Mammary epithelial cell (primary cell): ENCODE data around the gene PCF11.

Experiments used
- EZH2 ChIP-seq: IDR thresholded peaks from 2 replicates; pipeline ENCODE4 v1.6.1; 2012; ENCODE audit warnings: low read length, inconsistent platforms, borderline replicate concordance
- TF ChIP-seq, protein P1 (sequence below), 2 donors: IDR thresholded peaks in 1 of 2; conservative IDR thresholded peaks in 1 of 2; 2 replicates each; pipeline ENCODE4 v1.5.1; 2011 to 2012; ENCODE audit warnings: inconsistent platforms in 2 of 2, low read length in 2 of 2, mild to moderate bottlenecking in 2 of 2, control low read depth in 1 of 2, low read depth in 1 of 2; ENCODE audit not compliant: insufficient read depth in 1 of 2; ENCODE audit errors: extremely low read depth in 1 of 2

- TF ChIP-seq, protein P1, sequence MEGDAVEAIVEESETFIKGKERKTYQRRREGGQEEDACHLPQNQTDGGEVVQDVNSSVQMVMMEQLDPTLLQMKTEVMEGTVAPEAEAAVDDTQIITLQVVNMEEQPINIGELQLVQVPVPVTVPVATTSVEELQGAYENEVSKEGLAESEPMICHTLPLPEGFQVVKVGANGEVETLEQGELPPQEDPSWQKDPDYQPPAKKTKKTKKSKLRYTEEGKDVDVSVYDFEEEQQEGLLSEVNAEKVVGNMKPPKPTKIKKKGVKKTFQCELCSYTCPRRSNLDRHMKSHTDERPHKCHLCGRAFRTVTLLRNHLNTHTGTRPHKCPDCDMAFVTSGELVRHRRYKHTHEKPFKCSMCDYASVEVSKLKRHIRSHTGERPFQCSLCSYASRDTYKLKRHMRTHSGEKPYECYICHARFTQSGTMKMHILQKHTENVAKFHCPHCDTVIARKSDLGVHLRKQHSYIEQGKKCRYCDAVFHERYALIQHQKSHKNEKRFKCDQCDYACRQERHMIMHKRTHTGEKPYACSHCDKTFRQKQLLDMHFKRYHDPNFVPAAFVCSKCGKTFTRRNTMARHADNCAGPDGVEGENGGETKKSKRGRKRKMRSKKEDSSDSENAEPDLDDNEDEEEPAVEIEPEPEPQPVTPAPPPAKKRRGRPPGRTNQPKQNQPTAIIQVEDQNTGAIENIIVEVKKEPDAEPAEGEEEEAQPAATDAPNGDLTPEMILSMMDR (conservative IDR thresholded peaks at IDR 0.05 in 1 of 2, IDR thresholded peaks at IDR 0.05 in 1 of 2; ENCODE audit: extremely low read depth in 1 of 2, insufficient read depth in 1 of 2, low read depth in 1 of 2, low read length in 2 of 2): no peak
- TF ChIP-seq EZH2: no peak
Measured at GRCh38 chr11:83116015-83116641, 40.8 kb upstream of the PCF11 start.
